Sigmoid colon (tissue), 7 donors: ENCODE results near the gene IRF7. TPM values are rescaled to one million over a fixed set of nuclear protein-coding genes. Genes with fewer than 3 reads are reported as not detected.

Source experiments
- DNase-seq: peaks from one replicate; pipeline ENCODE4 v3.0.0-alpha.2; 2019
- H3K27ac ChIP-seq, 4 donors: fragments of 200-600 bp; sonication (generic); one replicate each; pipeline ENCODE4 v1.5.1; 2016 to 2019; ENCODE audit warnings: mild to moderate bottlenecking in 1 of 4
- H3K27me3 ChIP-seq, 3 donors: fragments of 200-600 bp; sonication (generic); one replicate each; pipeline ENCODE4 v1.5.1; 2019; ENCODE audit warnings: mild to moderate bottlenecking in 1 of 3
- H3K36me3 ChIP-seq, 4 donors: fragments of 200-600 bp; sonication (generic); one replicate each; pipeline ENCODE4 v1.5.1; 2016 to 2019
- H3K4me1 ChIP-seq, 4 donors: fragments of 200-600 bp; sonication (generic); one replicate each; pipeline ENCODE4 v1.5.1; 2017 to 2019
- H3K4me3 ChIP-seq, 4 donors: fragments of 200-600 bp; sonication (generic); one replicate each; pipeline ENCODE4 v1.5.1; 2017 to 2019; ENCODE audit warnings: mild to moderate bottlenecking in 2 of 4, moderate library complexity in 1 of 4
- H3K9me3 ChIP-seq, 4 donors: fragments of 200-600 bp in 3 of 4; sonication (generic) in 3 of 4; one replicate each; pipeline versions ENCODE4 v1.5.1 to v1.6.1; 2013 to 2019
- EP300 ChIP-seq, 4 donors: sonication (generic); formaldehyde crosslinking; IDR thresholded peaks; one replicate each; pipeline ENCODE4 v1.6.1; 2017; ENCODE audit warnings: antibody characterized with exemption in 4 of 4
- POLR2A ChIP-seq, 2 donors: fragments of 450-650 bp; IDR thresholded peaks; one replicate each; pipeline ENCODE4 v1.6.1; 2016; ENCODE audit warnings: antibody characterized with exemption in 2 of 2, mild to moderate bottlenecking in 2 of 2, moderate library complexity in 2 of 2
- POLR2AphosphoS5 ChIP-seq, 4 donors: sonication (generic); formaldehyde crosslinking; IDR thresholded peaks; one replicate each; pipeline ENCODE4 v1.6.1; 2017; ENCODE audit warnings: antibody characterized with exemption in 4 of 4
- whole genome bisulfite sequencing, 2 donors: extraction: QIAGEN DNeasy Blood & Tissue Kit; methylation state at CpG; one replicate each; pipeline ENCODE4 v1.1.7; 2013; 5-methylcytosine and 5-hydroxymethylcytosine counted together
- intact Hi-C: fragments of 100-400 bp; cut with DNase I; formaldehyde crosslinking; loops from one replicate; pipeline ENCODE4 v1.15.1; 2023
- polyA plus RNA-seq, 3 donors: library from polyadenylated mRNA; stranded (reverse); fragments of 200-250 nt; gene quantifications; one replicate each; pipeline ENCODE4 v1.2.3, GENCODE V29; 2013
- total RNA-seq, 4 donors: library from RNA; depleted of rRNA; stranded (reverse); fragments of >200 nt; gene quantifications; one replicate each; pipeline ENCODE4 v1.1.0, GENCODE V29; 2016
- TF ChIP-seq, protein P1 (sequence below), 4 experiments: fragments of 450-650 bp in 3 of 4; fragments of 200-600 bp in 1 of 4; IDR thresholded peaks; one replicate each; pipeline ENCODE4 v1.5.1; 2016 to 2019; ENCODE audit warnings: antibody characterized with exemption in 4 of 4, mild to moderate bottlenecking in 3 of 4, moderate library complexity in 2 of 4
- donor health status: healthy with polysubstance abuse.
- donor health status: Bipolar disorder and iron deficiency.
- donor health status: healthy.

IRF7 gene
- total and polyA plus RNA-seq, 7 donors: 8.6 to 73.9 (median 16.1) TPM

- Histone ChIP-seq H3K27me3 (no peaks in the 10 kb centered on the region), H3K9me3 (no peaks in the 10 kb centered on the region), H3K36me3 (peaks cover 32 to 67% (median 54%) of the 10 kb centered on the region in 4 donors), H3K27ac (peak overlapping the region in 3 of 4 donors; percentile 19 to 88 (median 86)), H3K4me1 (peaks cover 0 to 33% (median 27%) of the 10 kb centered on the region in 4 donors), H3K4me3 (no peak overlapping the region)
- DNase-seq: no peak
- WGBS, 2 donors: 17 to 66% methylated on average over 27 of the region's 27 CpGs
- intact Hi-C loops: no loop called here
- no peak for TF ChIP-seq POLR2AphosphoS5 (IDR thresholded peaks at IDR 0.05)
- TF ChIP-seq, protein P1, sequence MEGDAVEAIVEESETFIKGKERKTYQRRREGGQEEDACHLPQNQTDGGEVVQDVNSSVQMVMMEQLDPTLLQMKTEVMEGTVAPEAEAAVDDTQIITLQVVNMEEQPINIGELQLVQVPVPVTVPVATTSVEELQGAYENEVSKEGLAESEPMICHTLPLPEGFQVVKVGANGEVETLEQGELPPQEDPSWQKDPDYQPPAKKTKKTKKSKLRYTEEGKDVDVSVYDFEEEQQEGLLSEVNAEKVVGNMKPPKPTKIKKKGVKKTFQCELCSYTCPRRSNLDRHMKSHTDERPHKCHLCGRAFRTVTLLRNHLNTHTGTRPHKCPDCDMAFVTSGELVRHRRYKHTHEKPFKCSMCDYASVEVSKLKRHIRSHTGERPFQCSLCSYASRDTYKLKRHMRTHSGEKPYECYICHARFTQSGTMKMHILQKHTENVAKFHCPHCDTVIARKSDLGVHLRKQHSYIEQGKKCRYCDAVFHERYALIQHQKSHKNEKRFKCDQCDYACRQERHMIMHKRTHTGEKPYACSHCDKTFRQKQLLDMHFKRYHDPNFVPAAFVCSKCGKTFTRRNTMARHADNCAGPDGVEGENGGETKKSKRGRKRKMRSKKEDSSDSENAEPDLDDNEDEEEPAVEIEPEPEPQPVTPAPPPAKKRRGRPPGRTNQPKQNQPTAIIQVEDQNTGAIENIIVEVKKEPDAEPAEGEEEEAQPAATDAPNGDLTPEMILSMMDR (IDR thresholded peaks at IDR 0.05): peak in 1 of 4 experiments; percentile 21
These were observed 3.4 kb downstream of the IRF7 start for GRCh38 chr11:612201-612960.

DNA sequence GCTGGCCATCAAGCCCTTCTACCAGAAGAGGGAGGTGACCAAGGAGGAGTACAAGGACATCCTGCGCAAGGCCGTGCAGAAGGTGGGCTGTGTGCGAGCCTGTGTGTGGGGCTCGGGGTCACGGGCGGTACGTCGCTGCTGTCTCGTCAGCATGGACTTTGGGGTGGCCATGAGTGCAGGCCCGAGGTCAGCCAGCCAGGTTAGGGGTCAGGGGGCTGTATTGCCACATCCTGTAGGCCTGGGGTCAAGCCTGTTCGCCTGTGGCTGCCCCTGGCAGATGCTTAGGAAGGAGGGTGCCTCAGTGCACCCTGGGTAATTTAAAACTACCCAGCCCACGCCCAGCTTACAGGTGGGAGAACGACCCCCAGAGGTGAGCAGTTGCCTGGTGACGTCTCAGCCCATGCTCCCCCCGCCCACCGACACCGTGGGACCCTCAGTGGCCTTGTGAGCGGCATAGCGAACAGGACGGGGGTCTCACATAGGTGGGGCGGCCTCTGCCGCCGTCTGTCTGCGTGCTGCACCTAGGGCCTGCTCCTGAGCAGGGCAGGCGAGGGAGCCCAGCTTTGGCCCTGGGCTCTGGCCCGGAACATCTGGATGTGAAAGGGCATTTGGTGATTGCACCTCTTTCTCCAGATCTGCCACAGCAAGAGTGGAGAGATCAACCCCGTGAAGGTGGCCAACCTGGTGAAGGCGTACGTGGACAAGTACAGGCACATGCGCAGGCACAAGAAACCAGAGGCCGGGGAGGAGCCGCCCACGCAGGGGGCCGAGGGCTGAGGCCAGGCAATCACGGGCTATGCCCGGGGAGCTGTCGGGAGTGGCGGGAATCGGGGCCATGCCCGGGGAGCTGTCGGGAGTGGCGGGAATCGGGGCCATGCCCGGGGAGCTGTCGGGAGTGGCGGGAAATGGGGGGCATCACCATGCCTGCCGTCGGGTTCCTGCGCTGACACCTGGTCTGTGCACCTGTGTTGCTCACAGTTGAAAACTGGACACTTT lies 4.5 kb downstream of the IRF7 start:
- Histone ChIP-seq H3K4me1 (peaks cover 0 to 29% (median 23%) of the 10 kb centered on the region in 4 donors), H3K27me3 (no peaks in the 10 kb centered on the region), H3K36me3 (peaks cover 32 to 78% (median 64%) of the 10 kb centered on the region in 4 donors), H3K4me3 (no peak overlapping the region), H3K27ac (no peak overlapping the region), H3K9me3 (no peaks in the 10 kb centered on the region)
- intact Hi-C loops: no loop called here
- no peak for DNase-seq
- TF ChIP-seq, protein P1 (IDR thresholded peaks at IDR 0.05): no peak
- TF ChIP-seq EP300 (IDR thresholded peaks at IDR 0.05) (no peak), POLR2AphosphoS5 (IDR thresholded peaks at IDR 0.05) (no peak), POLR2A (IDR thresholded peaks at IDR 0.05) (no peak)
- WGBS, 2 donors: 74 to 84% methylated on average over 49 of the region's 49 CpGs

GRCh38 chr11:610146-610801 lies 5.5 kb downstream of the IRF7 start:
- H3K4me1 ChIP-seq: peaks cover 0 to 31% (median 20%) of the 10 kb centered on the region in 4 donors
- intact Hi-C loops: no loop called here
- no peak for DNase-seq
- no peak overlapping the region for H3K4me3 ChIP-seq
- no peaks in the 10 kb centered on the region for H3K9me3 ChIP-seq
- peaks cover 32 to 88% (median 75%) of the 10 kb centered on the region in 4 donors for H3K36me3 ChIP-seq
- H3K27ac ChIP-seq: no peak overlapping the region
- WGBS, 2 donors: 96% methylated on average over 18 of the region's 18 CpGs
- no peaks in the 10 kb centered on the region for H3K27me3 ChIP-seq
- TF ChIP-seq, protein P1 (IDR thresholded peaks at IDR 0.05): no peak
- TF ChIP-seq POLR2A (IDR thresholded peaks at IDR 0.05) (no peak), EP300 (IDR thresholded peaks at IDR 0.05) (no peak), POLR2AphosphoS5 (IDR thresholded peaks at IDR 0.05) (no peak)

- peaks cover 32 to 97% (median 83%) of the 10 kb centered on the region in 4 donors for H3K36me3 ChIP-seq
- DNase-seq: no peak
- H3K9me3 ChIP-seq: no peaks in the 10 kb centered on the region
- H3K4me1 ChIP-seq: peaks cover 0 to 22% (median 12%) of the 10 kb centered on the region in 4 donors
- intact Hi-C loops: no loop called here
- no peaks in the 10 kb centered on the region for H3K27me3 ChIP-seq
- no peak overlapping the region for H3K27ac ChIP-seq
- TF ChIP-seq POLR2A (IDR thresholded peaks at IDR 0.05) (no peak), POLR2AphosphoS5 (IDR thresholded peaks at IDR 0.05) (no peak), EP300 (IDR thresholded peaks at IDR 0.05) (no peak)
- TF ChIP-seq, protein P1 (IDR thresholded peaks at IDR 0.05): no peak
- WGBS, 2 donors: 94% methylated on average over 28 of the region's 28 CpGs
- no peak overlapping the region for H3K4me3 ChIP-seq
These were observed 6.4 kb downstream of the IRF7 start for GRCh38 chr11:609341-609811.
